Tibial artery (tissue), 4 donors: ENCODE results near the gene BAAT.
"Not testable (repeated sequence)": the region's sequence is repeated elsewhere in the genome, so short reads cannot be mapped to it uniquely, and the experiment has no call there.

ENCODE experiments used
- DNase-seq, 2 donors: peaks; one replicate each; pipeline ENCODE4 v3.0.0-alpha.2; 2019
- H3K27ac ChIP-seq, 2 donors: fragments of 200-600 bp; sonication (generic) in 1 of 2; 1 replicate in 1 of 2; 2 replicates in 1 of 2; pipeline ENCODE4 v1.5.1; 2018 to 2019; ENCODE audit warnings: mild to moderate bottlenecking in 1 of 2
- H3K27me3 ChIP-seq, 2 donors: fragments of 200-600 bp; sonication (generic) in 1 of 2; one replicate each; pipeline versions ENCODE4 v1.5.1 to v1.6.0; 2016 to 2019
- H3K36me3 ChIP-seq, 3 donors: fragments of 200-600 bp; sonication (generic) in 2 of 3; one replicate each; pipeline ENCODE4 v1.5.1; 2016 to 2019; ENCODE audit warnings: mild to moderate bottlenecking in 2 of 3
- H3K4me1 ChIP-seq, 4 donors: fragments of 200-600 bp; sonication (generic) in 2 of 4; 1 replicate in 3 of 4; 2 replicates in 1 of 4; pipeline ENCODE4 v1.5.1; 2016 to 2019
- H3K4me3 ChIP-seq, 2 donors: fragments of 200-600 bp; sonication (generic) in 1 of 2; 1 replicate in 1 of 2; 2 replicates in 1 of 2; pipeline ENCODE4 v1.5.1; 2018 to 2019; ENCODE audit warnings: mild to moderate bottlenecking in 2 of 2
- H3K9me3 ChIP-seq, 3 donors: fragments of 200-600 bp; sonication (generic) in 1 of 3; one replicate each; pipeline ENCODE4 v1.5.1; 2016 to 2019
- intact Hi-C: fragments of 100-400 bp; cut with DNase I; formaldehyde crosslinking; loops from one replicate; pipeline ENCODE4 v1.15.0; 2023; ENCODE audit warnings: low total_unique reads
- TF ChIP-seq, protein P1 (sequence below), 2 experiments: fragments of 200-600 bp in 1 of 2; fragments of 450-650 bp in 1 of 2; IDR thresholded peaks; one replicate each; pipeline ENCODE4 v1.5.1; 2017 to 2019; ENCODE audit warnings: antibody characterized with exemption in 2 of 2, mild to moderate bottlenecking in 1 of 2, moderate library complexity in 1 of 2

BAAT gene

DNA sequence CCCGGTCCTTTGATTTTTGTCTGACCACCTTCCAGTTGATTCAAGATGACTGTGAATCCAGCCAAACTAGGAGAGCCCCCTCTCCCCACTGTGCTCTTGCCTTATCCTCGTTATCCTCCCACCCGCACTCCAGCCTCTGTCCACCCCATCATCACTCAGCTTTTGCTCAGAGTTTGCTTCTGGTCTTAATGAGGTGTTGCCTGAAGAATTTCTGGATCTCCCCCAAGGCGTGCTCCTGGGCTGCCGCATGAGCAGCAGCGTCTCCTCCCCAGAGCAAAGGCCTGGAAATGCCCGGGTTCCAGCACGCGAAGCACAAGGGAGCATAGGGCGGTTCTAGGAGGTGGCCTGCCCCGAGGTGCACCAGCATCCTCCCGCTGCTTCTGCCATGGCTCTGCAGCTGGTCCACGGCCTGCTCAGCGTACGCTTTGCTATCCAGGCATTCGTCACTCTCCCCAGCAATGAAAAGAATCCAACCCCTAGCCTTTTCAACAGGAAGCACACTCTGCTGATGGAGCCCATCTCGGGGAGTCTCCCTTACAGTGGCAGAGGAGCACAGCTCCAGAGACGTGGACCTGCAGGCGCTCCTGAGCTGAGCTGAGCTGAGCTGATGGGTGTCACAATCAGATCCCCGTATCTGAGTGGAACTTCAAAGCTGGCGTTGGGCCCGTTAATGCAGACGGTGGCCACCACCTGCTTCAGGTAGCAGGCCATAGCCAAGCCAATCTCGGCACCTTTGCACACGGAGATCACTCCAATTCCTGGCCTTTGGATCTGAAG, 50.7 kb downstream of the BAAT start:
- intact Hi-C loops, result no loop called here
- no peaks in the 10 kb centered on the region for H3K36me3 ChIP-seq
- no peaks in the 10 kb centered on the region for H3K4me1 ChIP-seq
- no peaks in the 10 kb centered on the region for H3K27me3 ChIP-seq
- H3K27ac ChIP-seq, result no peak overlapping the region
- H3K9me3 ChIP-seq, result no peaks in the 10 kb centered on the region
- no peak overlapping the region for H3K4me3 ChIP-seq
- no peak for DNase-seq
- TF ChIP-seq, protein P1, sequence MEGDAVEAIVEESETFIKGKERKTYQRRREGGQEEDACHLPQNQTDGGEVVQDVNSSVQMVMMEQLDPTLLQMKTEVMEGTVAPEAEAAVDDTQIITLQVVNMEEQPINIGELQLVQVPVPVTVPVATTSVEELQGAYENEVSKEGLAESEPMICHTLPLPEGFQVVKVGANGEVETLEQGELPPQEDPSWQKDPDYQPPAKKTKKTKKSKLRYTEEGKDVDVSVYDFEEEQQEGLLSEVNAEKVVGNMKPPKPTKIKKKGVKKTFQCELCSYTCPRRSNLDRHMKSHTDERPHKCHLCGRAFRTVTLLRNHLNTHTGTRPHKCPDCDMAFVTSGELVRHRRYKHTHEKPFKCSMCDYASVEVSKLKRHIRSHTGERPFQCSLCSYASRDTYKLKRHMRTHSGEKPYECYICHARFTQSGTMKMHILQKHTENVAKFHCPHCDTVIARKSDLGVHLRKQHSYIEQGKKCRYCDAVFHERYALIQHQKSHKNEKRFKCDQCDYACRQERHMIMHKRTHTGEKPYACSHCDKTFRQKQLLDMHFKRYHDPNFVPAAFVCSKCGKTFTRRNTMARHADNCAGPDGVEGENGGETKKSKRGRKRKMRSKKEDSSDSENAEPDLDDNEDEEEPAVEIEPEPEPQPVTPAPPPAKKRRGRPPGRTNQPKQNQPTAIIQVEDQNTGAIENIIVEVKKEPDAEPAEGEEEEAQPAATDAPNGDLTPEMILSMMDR (IDR thresholded peaks at IDR 0.05), result no peak

- DNase-seq, result no peak
- intact Hi-C loops, result no loop called here
These were observed 51.3 kb downstream of the BAAT start for GRCh38 chr9:101333490-101333889.

GRCh38 chr9:101332362-101332761, 52.4 kb downstream of the BAAT start:
- no peaks in the 10 kb centered on the region for H3K36me3 ChIP-seq
- H3K9me3 ChIP-seq, result no peaks in the 10 kb centered on the region
- no peaks in the 10 kb centered on the region for H3K4me1 ChIP-seq
- H3K27ac ChIP-seq, result no peak overlapping the region
- H3K27me3 ChIP-seq, result no peaks in the 10 kb centered on the region
- no peak overlapping the region for H3K4me3 ChIP-seq
- TF ChIP-seq, protein P1 (IDR thresholded peaks at IDR 0.05), result no peak
- DNase-seq, result no peak
- intact Hi-C loops, result no loop called here

More at GRCh38 chr9:101333490-101333889, 51.3 kb downstream of the BAAT start:
- Histone ChIP-seq H3K36me3 (no peaks in the 10 kb centered on the region), H3K27me3 (no peaks in the 10 kb centered on the region), H3K27ac (no peak overlapping the region), H3K4me3 (no peak overlapping the region), H3K4me1 (no peaks in the 10 kb centered on the region), H3K9me3 (no peaks in the 10 kb centered on the region)
- TF ChIP-seq, protein P1 (IDR thresholded peaks at IDR 0.05), result no peak

- H3K27ac ChIP-seq, H3K4me3 ChIP-seq, DNase-seq: not testable (repeated sequence)
These were observed 57.3 kb downstream of the BAAT start for GRCh38 chr9:101327422-101327909.

GRCh38 chr9:101326501-101326900, 58.3 kb downstream of the BAAT start:
- H3K36me3 ChIP-seq, result no peaks in the 10 kb centered on the region
- no peaks in the 10 kb centered on the region for H3K27me3 ChIP-seq
- no peak overlapping the region for H3K4me3 ChIP-seq
- TF ChIP-seq, protein P1 (IDR thresholded peaks at IDR 0.05), result no peak
- no peaks in the 10 kb centered on the region for H3K4me1 ChIP-seq
- intact Hi-C loops, result no loop called here
- no peak for DNase-seq
- no peaks in the 10 kb centered on the region for H3K9me3 ChIP-seq
- no peak overlapping the region for H3K27ac ChIP-seq

More at GRCh38 chr9:101327422-101327909, 57.3 kb downstream of the BAAT start:
- H3K27me3 ChIP-seq, H3K4me1 ChIP-seq, H3K36me3 ChIP-seq, intact Hi-C loops, H3K9me3 ChIP-seq: not testable (repeated sequence)

GRCh38 chr9:101326035-101326434, 58.8 kb downstream of the BAAT start:
- intact Hi-C loops, result no loop called here
- DNase-seq, result no peak
- H3K27ac ChIP-seq, result no peak overlapping the region
- H3K4me3 ChIP-seq, result no peak overlapping the region
- TF ChIP-seq, protein P1 (IDR thresholded peaks at IDR 0.05), result no peak
- no peaks in the 10 kb centered on the region for H3K4me1 ChIP-seq
- H3K36me3 ChIP-seq, result no peaks in the 10 kb centered on the region
- no peaks in the 10 kb centered on the region for H3K9me3 ChIP-seq
- H3K27me3 ChIP-seq, result no peaks in the 10 kb centered on the region
